ENCODE results near the gene GPN2.

The GPN2 gene

GRCh38 chr1:26864610-26865480, 25.2 kb downstream of the GPN2 start:
- H3K27ac ChIP-seq: peak overlapping the region; percentile 100
- peak; percentile 93 for DNase-seq (ENCODE audit: low spot score)
- CTCF ChIA-PET: interaction anchor here (0.9 kb wide), 1 partner anchor 23 kb away, joined by 3 read pairs; no protein-coding TSS in a partner anchor
- POLR2A ChIA-PET (ENCODE audit: low non-redundant PET): interaction anchor here (0.6 to 2.1 kb wide), 8 partner anchors 9 to 42 kb away, joined by 3 to 13 read pairs (median 4); no protein-coding TSS in a partner anchor
- TF ChIP-seq CTCF (conservative IDR thresholded peaks at IDR 0.05; ENCODE audit: low read depth): no peak

- POLR2A ChIA-PET (ENCODE audit: low non-redundant PET): interaction anchor here (0.7 to 1.7 kb wide), 2 partner anchors 14 to 97 kb away, joined by 4 to 13 read pairs; no protein-coding TSS in a partner anchor
- peak overlapping the region; percentile 100 for H3K27ac ChIP-seq
- TF ChIP-seq CTCF (conservative IDR thresholded peaks at IDR 0.05; ENCODE audit: low read depth): no peak
- no peak for DNase-seq (ENCODE audit: low spot score)
- CTCF ChIA-PET: interaction anchor here (0.5 kb wide), 1 partner anchor 95 kb away, joined by 3 read pairs; no protein-coding TSS in a partner anchor
These were observed 26.4 kb downstream of the GPN2 start for GRCh38 chr1:26863685-26864077.

- ChIA-PET POLR2A (ENCODE audit: low non-redundant PET) (interaction anchor here (0.7 to 1.2 kb wide), 2 partner anchors 14 to 98 kb away, joined by 4 to 7 read pairs; no protein-coding TSS in a partner anchor), CTCF (interaction anchor here (0.5 to 0.8 kb wide), 5 partner anchors 15 to 191 kb away, joined by 3 to 5 read pairs (median 4); no protein-coding TSS in a partner anchor)
- peak; percentile 91 for DNase-seq (ENCODE audit: low spot score)
These were observed 27.1 kb downstream of the GPN2 start, which contains the start of gene SFN for GRCh38 chr1:26862781-26863684. TSS of gene SFN (plus strand) at chr1:26863149. CDS start at chr1:26863213, 64 bp downstream.

GRCh38 chr1:26861889-26862378, 28.1 kb downstream of the GPN2 start:
- POLR2A ChIA-PET (ENCODE audit: low non-redundant PET): interaction anchor here (1.2 kb wide), 1 partner anchor 13 kb away, joined by 7 read pairs; no protein-coding TSS in a partner anchor
- peak overlapping the region; percentile 100 for H3K27ac ChIP-seq

More at GRCh38 chr1:26862781-26863684, 27.1 kb downstream of the GPN2 start, which contains the start of gene SFN:
- peak; percentile 89 for TF ChIP-seq CTCF (conservative IDR thresholded peaks at IDR 0.05; ENCODE audit: low read depth)
- H3K27ac ChIP-seq: peak within 1 kb of the TSS; percentile 100

GRCh38 chr1:26861286-26861701, 28.8 kb downstream of the GPN2 start:
- ChIA-PET POLR2A (ENCODE audit: low non-redundant PET) (no interaction called here), CTCF (interaction anchor here (0.6 to 0.7 kb wide), 2 partner anchors 20 to 157 kb away, joined by 3 read pairs; no protein-coding TSS in a partner anchor)
- no peak for DNase-seq (ENCODE audit: low spot score)
- 0 out of 2 replicates have a peak, but pooled peaks have one; percentile 18 for TF ChIP-seq CTCF (conservative IDR thresholded peaks at IDR 0.05; ENCODE audit: low read depth)
- H3K27ac ChIP-seq: peak overlapping the region; percentile 100

More at GRCh38 chr1:26861889-26862378, 28.1 kb downstream of the GPN2 start:
- CTCF ChIA-PET: interaction anchor here (0.5 to 0.8 kb wide), 8 partner anchors 11 to 1099 kb away, joined by 3 to 7 read pairs (median 4); no protein-coding TSS in a partner anchor
- no peak for DNase-seq (ENCODE audit: low spot score)
- no peak for TF ChIP-seq CTCF (conservative IDR thresholded peaks at IDR 0.05; ENCODE audit: low read depth)

All from RWPE1 (cell line).